Trophoblast cell (in vitro differentiated cells and primary cell): ENCODE measurements around the gene FPR3.
"Not testable (repeated sequence)": the region's sequence is repeated elsewhere in the genome, so short reads cannot be mapped to it uniquely, and the experiment has no call there.

Experiments
- DNase-seq, 2 donors: peaks; one replicate each; pipeline ENCODE4 v3.0.0-alpha.2; 2016
- H2AFZ ChIP-seq: 2 replicates; pipeline ENCODE4 v1.6.1; 2013; ENCODE audit warnings: low read length, moderate library complexity, mild to moderate bottlenecking; ENCODE audit not compliant: insufficient read depth, poor library complexity
- H2AK5ac ChIP-seq: 2 replicates; pipeline ENCODE4 v1.6.1; 2013; ENCODE audit warnings: mild to moderate bottlenecking, low read length
- H2BK120ac ChIP-seq: 2 replicates; pipeline ENCODE4 v1.6.1; 2013; ENCODE audit warnings: low read length, mild to moderate bottlenecking, moderate library complexity; ENCODE audit not compliant: insufficient read depth, poor library complexity
- H2BK12ac ChIP-seq: 2 replicates; pipeline ENCODE4 v1.6.1; 2013; ENCODE audit warnings: mild to moderate bottlenecking, low read length, moderate library complexity
- H2BK5ac ChIP-seq: 2 replicates; pipeline ENCODE4 v1.6.1; 2013; ENCODE audit warnings: low read length, low read depth, moderate library complexity, mild to moderate bottlenecking; ENCODE audit not compliant: poor library complexity
- H3K14ac ChIP-seq: 2 replicates; pipeline ENCODE4 v1.6.1; 2013; ENCODE audit warnings: mild to moderate bottlenecking, low read length
- H3K18ac ChIP-seq: 2 replicates; pipeline ENCODE4 v1.6.1; 2013; ENCODE audit warnings: mild to moderate bottlenecking, low read length
- H3K23ac ChIP-seq: 2 replicates; pipeline ENCODE4 v1.6.1; 2013; ENCODE audit warnings: low read length
- H3K27ac ChIP-seq: 2 replicates; pipeline ENCODE4 v1.5.1; 2013; ENCODE audit warnings: low read depth, mild to moderate bottlenecking, inconsistent platforms, low read length, moderate library complexity
- H3K27me3 ChIP-seq: 2 replicates; pipeline ENCODE4 v1.6.1; 2013; ENCODE audit warnings: inconsistent platforms, mild to moderate bottlenecking, low read length, moderate library complexity; ENCODE audit not compliant: insufficient read depth
- H3K36me3 ChIP-seq, 2 experiments: 1 replicate in 1 of 2; 2 replicates in 1 of 2; pipeline ENCODE4 v1.6.1; 2013; ENCODE audit warnings: low read length in 2 of 2, mild to moderate bottlenecking in 2 of 2, moderate library complexity in 1 of 2; ENCODE audit not compliant: insufficient read depth in 2 of 2, control insufficient read depth in 1 of 2
- H3K4ac ChIP-seq: 2 replicates; pipeline ENCODE4 v1.6.1; 2013; ENCODE audit warnings: low read depth, mild to moderate bottlenecking, low read length, moderate library complexity
- H3K4me1 ChIP-seq, 2 experiments: 1 replicate in 1 of 2; 2 replicates in 1 of 2; pipeline ENCODE4 v1.6.1; 2013; ENCODE audit warnings: low read length in 2 of 2, mild to moderate bottlenecking in 2 of 2, moderate library complexity in 1 of 2; ENCODE audit not compliant: insufficient read depth in 2 of 2, control insufficient read depth in 1 of 2
- H3K4me2 ChIP-seq: 2 replicates; pipeline ENCODE4 v1.6.1; 2013; ENCODE audit warnings: inconsistent platforms, mild to moderate bottlenecking, low read length, moderate library complexity
- H3K4me3 ChIP-seq: 2 replicates; pipeline ENCODE4 v1.5.1; 2013; ENCODE audit warnings: mild to moderate bottlenecking, low read depth, low read length, inconsistent platforms
- H3K79me1 ChIP-seq: one replicate; pipeline ENCODE4 v1.6.1; 2013; ENCODE audit warnings: low read length
- H3K79me2 ChIP-seq: 2 replicates; pipeline ENCODE4 v1.6.1; 2013; ENCODE audit warnings: low read length, mild to moderate bottlenecking; ENCODE audit not compliant: control insufficient read depth, insufficient read depth, poor library complexity
- H3K9ac ChIP-seq: 2 replicates; pipeline ENCODE4 v1.6.1; 2013; ENCODE audit warnings: mild to moderate bottlenecking, low read length
- H3K9me3 ChIP-seq: 2 replicates; pipeline ENCODE4 v1.6.1; 2013; ENCODE audit warnings: low read depth, mild to moderate bottlenecking, control low read depth, inconsistent platforms, low read length; ENCODE audit not compliant: insufficient read depth
- H4K12ac ChIP-seq: 2 replicates; pipeline ENCODE4 v1.6.1; 2013; ENCODE audit warnings: low read depth, mild to moderate bottlenecking, low read length, moderate library complexity
- H4K8ac ChIP-seq: 2 replicates; pipeline ENCODE4 v1.6.1; 2013; ENCODE audit warnings: low read depth, mild to moderate bottlenecking, low read length, moderate library complexity
- H4K91ac ChIP-seq: one replicate; pipeline ENCODE4 v1.6.1; 2013; ENCODE audit warnings: low read depth, mild to moderate bottlenecking, low read length, moderate library complexity
- WGBS: extraction: QIAGEN DNeasy Blood & Tissue Kit; methylation state at CpG from one replicate; pipeline ENCODE4 v1.1.7; 2013; ENCODE audit warnings: missing lambda C conversion rate; ENCODE audit not compliant: insufficient read length, insufficient coverage; ENCODE audit errors: extremely low coverage; 5-methylcytosine and 5-hydroxymethylcytosine counted together

Gene FPR3

DNA sequence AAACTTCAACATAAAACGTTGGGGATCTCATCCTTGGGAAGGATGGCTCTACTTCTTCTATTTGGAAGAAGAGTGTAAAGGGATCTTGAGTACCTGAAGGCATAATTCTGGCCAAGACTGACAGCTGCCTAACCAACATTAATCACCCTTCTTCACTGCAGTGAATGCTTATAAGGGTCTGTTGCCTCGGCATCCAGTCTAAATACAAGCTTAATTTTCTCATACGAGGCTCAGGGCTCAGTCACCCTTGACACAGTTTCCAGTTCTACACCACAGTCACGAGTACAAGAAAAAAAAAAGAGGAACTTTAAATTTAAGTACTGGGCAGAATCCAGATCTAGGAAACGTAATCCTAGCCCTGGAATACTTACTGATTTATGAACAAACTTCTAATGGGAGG is 9.0 kb downstream of the FPR3 start:
- peaks cover 11% of the 10 kb centered on the region for H3K9me3 ChIP-seq
- no peak overlapping the region for H4K12ac ChIP-seq
- H2BK120ac ChIP-seq, result peak overlapping the region; percentile 73
- peak; percentile 83 to 90 for DNase-seq
- H3K79me1 ChIP-seq, result peaks cover 21% of the 10 kb centered on the region
- H2BK5ac ChIP-seq, result peak overlapping the region; percentile 8
- no peak overlapping the region for H3K14ac ChIP-seq
- peak overlapping the region; percentile 12 for H4K8ac ChIP-seq
- no peak overlapping the region for H2BK12ac ChIP-seq
- no peak overlapping the region for H2AFZ ChIP-seq
- H3K27ac ChIP-seq, result peak overlapping the region; percentile 72
- H3K27me3 ChIP-seq, result no peaks in the 10 kb centered on the region
- H3K4me2 ChIP-seq, result no peak overlapping the region
- peak overlapping the region; percentile 76 for H3K4ac ChIP-seq
- no peaks in the 10 kb centered on the region for H3K36me3 ChIP-seq
- H3K18ac ChIP-seq, result no peak overlapping the region
- no peak overlapping the region for H3K23ac ChIP-seq
- H3K4me1 ChIP-seq, result peaks cover 14 to 17% of the 10 kb centered on the region in 2 experiments
- H3K4me3 ChIP-seq, result no peak overlapping the region
- WGBS, result no CpG with 5 or more reads among the region's 5 CpGs
- H2AK5ac ChIP-seq, result no peak overlapping the region
- peak overlapping the region; percentile 68 for H4K91ac ChIP-seq
- no peaks in the 10 kb centered on the region for H3K79me2 ChIP-seq
- H3K9ac ChIP-seq, result no peak overlapping the region

DNA sequence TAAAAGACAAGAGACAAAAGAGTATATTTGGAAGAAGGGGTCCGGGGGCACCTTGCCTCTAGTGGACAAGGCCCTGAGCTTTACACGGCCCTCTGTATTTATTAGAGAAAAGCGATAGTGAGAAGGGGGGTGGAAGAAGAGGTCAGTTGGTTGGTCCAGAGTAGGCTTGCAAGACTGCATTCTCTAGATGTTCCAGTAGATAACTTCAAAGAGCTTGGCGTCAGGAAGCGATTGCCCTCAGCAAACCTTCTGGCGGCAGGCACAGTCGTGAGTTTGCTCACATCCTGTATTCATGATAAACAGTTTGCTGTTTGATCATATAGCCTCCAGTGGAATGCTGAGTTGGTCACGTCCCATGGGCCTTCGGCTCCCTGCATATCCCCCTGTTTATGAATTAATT is 9.8 kb downstream of the FPR3 start:
- not testable (repeated sequence) for H3K36me3 ChIP-seq, H3K23ac ChIP-seq, H4K12ac ChIP-seq, H3K4me2 ChIP-seq, H3K9me3 ChIP-seq, H3K9ac ChIP-seq, H4K8ac ChIP-seq, H2AK5ac ChIP-seq, H2AFZ ChIP-seq, H3K79me2 ChIP-seq, H3K27me3 ChIP-seq, H3K4me3 ChIP-seq, H3K18ac ChIP-seq
- WGBS, result no CpG with 5 or more reads among the region's 9 CpGs
- peaks cover 9 to 14% of the 10 kb centered on the region in 2 experiments for H3K4me1 ChIP-seq
- H2BK120ac ChIP-seq, result peak overlapping the region; percentile 96
- peak overlapping the region; percentile 89 for H4K91ac ChIP-seq
- peak overlapping the region; percentile 92 for H2BK12ac ChIP-seq
- H3K14ac ChIP-seq, result peak overlapping the region; percentile 68
- H2BK5ac ChIP-seq, result peak overlapping the region; percentile 93
- H3K27ac ChIP-seq, result peak overlapping the region; percentile 92
- H3K4ac ChIP-seq, result peak overlapping the region; percentile 50
- H3K79me1 ChIP-seq, result peaks cover 15% of the 10 kb centered on the region
- peak; percentile 91 to 96 for DNase-seq

DNA sequence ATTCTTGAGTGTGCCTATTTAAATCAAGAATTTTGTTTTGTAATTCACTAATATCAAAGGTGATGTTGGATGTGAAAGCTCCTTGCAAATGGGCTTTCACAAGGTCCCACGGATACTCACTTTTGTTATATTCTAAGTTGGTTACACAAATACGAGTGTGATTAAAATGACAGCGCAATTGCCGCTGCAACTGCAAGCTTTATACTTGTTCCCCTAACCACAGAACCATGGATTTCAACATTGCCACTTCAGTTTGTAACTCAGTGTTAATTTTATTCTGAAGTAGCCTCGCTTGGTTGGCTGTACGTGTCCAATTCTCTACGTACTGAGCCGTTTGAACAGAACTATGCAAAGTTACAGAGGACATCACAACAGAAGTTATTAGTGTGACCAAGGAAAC is 10.4 kb downstream of the FPR3 start:
- H3K36me3 ChIP-seq, H2AFZ ChIP-seq, H3K4me3 ChIP-seq, H4K12ac ChIP-seq, H3K9ac ChIP-seq, H3K18ac ChIP-seq, H3K9me3 ChIP-seq, H3K23ac ChIP-seq, H3K27me3 ChIP-seq, H2AK5ac ChIP-seq, H3K79me2 ChIP-seq, H3K4me2 ChIP-seq: not testable (repeated sequence)
- peak overlapping the region; percentile 83 for H2BK120ac ChIP-seq
- H2BK12ac ChIP-seq, result peak overlapping the region; percentile 65
- peak in 1 of 2 donors; percentile 88 for DNase-seq
- peak overlapping the region; percentile 63 for H4K91ac ChIP-seq
- H3K14ac ChIP-seq, result peak overlapping the region; percentile 28
- peak overlapping the region; percentile 67 for H2BK5ac ChIP-seq
- peak overlapping the region; percentile 92 for H3K27ac ChIP-seq
- H4K8ac ChIP-seq, result peak overlapping the region; percentile 22
- peaks cover 6 to 10% of the 10 kb centered on the region in 2 experiments for H3K4me1 ChIP-seq
- no CpG with 5 or more reads among the region's 8 CpGs for WGBS
- H3K79me1 ChIP-seq, result peaks cover 10% of the 10 kb centered on the region
- peak overlapping the region; percentile 31 for H3K4ac ChIP-seq

DNA sequence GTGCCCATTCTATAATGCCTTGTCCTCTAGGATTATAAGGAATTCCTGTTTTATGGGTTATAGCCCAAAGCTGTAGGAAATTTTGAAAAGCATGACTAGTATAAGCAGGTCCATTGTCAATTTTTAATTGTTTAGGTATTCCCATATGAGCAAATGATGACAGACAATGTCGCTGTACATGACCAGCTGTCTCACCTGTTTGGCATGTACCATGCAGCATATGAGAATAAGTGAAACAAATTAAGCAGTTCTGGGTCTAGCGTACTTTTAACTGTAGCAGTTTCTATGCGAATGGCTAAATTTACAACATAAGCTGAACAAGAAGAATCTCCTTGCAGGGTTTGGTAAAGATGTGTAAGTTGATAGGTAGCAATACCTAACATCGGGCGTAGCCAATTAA is 11.6 kb downstream of the FPR3 start:
- Histone ChIP-seq H3K79me1 (peaks cover 10% of the 10 kb centered on the region), H3K4me2 (peak overlapping the region; percentile 21), H3K4me1 (peaks cover 6 to 10% of the 10 kb centered on the region in 2 experiments), H3K27ac (peak overlapping the region; percentile 92), H2BK5ac (peak overlapping the region; percentile 68)
- not testable (repeated sequence) for H2BK12ac ChIP-seq, H3K9ac ChIP-seq, H2BK120ac ChIP-seq, H3K36me3 ChIP-seq, H2AFZ ChIP-seq, H3K14ac ChIP-seq, H3K4ac ChIP-seq, H3K79me2 ChIP-seq, H3K18ac ChIP-seq, H3K4me3 ChIP-seq, H3K9me3 ChIP-seq, H2AK5ac ChIP-seq, H4K91ac ChIP-seq, H4K12ac ChIP-seq, H3K27me3 ChIP-seq, H3K23ac ChIP-seq, H4K8ac ChIP-seq
- DNase-seq, result peak in 1 of 2 donors; percentile 76
- no CpG with 5 or more reads among the region's 5 CpGs for WGBS
